ENCODE results near the gene STT3A.
"Not testable (repeated sequence)": the region's sequence is repeated elsewhere in the genome, so short reads cannot be mapped to it uniquely, and the experiment has no call there.

Gene STT3A

GRCh38 chr11:125568970-125569914, 23.4 kb upstream of the STT3A start, which contains the start of gene EI24:
Gene EI24 (plus strand): TSS chr11:125569477. CDS start chr11:125572528, 3,051 bp downstream.
- intact Hi-C loops (cut with DNase I; ENCODE audit: low total_unique reads): loop anchor here (10.0 kb wide), 1 partner anchor 74 kb away; the partner anchor contains the start of gene FEZ1
- Histone ChIP-seq H3K27ac (peak within 1 kb of the TSS; percentile 83 to 94), H3K9me3 (no peaks in the 10 kb centered on the region), H3K27me3 (no peaks in the 10 kb centered on the region), H3K36me3 (peaks cover 12 to 14% (median 13%) of the 10 kb centered on the region in 3 donors), H3K4me1 (peaks cover 0 to 22% (median 14%) of the 10 kb centered on the region in 4 donors), H3K4me3 (peak within 1 kb of the TSS; percentile 84 to 88)
- DNase-seq: peak; percentile 89 to 94
- TF ChIP-seq CTCF (IDR thresholded peaks at IDR 0.05): peak; percentile 76 to 77

DNA sequence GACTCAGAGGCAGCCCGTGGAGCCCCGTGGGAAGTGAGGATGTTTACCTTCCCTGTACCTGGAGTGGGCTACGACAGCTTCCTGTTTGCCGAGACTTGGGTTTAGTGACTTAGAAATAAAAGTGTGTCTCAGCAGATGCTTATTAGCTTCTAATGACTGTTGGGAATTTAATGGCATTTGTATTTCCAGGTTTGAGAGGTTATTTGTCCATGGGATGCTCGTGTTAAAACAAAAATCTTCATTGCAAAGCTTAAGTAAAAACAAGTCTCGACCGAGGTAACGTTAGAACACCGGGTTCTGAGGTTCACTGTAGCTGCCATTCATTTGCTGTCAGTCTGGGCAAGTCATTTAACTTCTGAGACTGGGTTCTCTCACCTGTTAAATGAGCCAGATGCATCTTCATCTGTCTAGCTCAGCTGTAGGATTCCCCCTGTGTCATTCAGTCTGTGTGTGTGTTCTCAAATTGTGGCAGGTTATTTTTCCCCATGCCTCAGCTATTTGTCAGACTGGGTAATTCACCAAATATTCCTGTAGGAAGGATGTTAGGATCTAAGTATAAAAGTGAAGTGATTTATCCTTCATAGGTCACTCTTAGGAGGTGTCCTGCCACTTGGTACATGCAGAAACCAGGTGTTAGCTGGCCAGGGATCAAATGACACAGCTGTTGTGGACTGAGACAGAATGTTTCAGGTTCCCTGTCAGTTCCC, 22.6 kb upstream of the STT3A start:
- Histone ChIP-seq H3K4me3 (peak overlapping the region; percentile 84 to 88), H3K27me3 (no peaks in the 10 kb centered on the region), H3K9me3 (no peaks in the 10 kb centered on the region), H3K36me3 (peaks cover 20 to 22% (median 22%) of the 10 kb centered on the region in 3 donors), H3K27ac (peak overlapping the region; percentile 83 to 94), H3K4me1 (peaks cover 0 to 22% (median 14%) of the 10 kb centered on the region in 4 donors)
- intact Hi-C loops (cut with DNase I; ENCODE audit: low total_unique reads): loop anchor here (10.0 kb wide), 1 partner anchor 75 kb away; the partner anchor contains the start of gene FEZ1
- DNase-seq: no peak
- no peak for TF ChIP-seq CTCF (IDR thresholded peaks at IDR 0.05)

DNA sequence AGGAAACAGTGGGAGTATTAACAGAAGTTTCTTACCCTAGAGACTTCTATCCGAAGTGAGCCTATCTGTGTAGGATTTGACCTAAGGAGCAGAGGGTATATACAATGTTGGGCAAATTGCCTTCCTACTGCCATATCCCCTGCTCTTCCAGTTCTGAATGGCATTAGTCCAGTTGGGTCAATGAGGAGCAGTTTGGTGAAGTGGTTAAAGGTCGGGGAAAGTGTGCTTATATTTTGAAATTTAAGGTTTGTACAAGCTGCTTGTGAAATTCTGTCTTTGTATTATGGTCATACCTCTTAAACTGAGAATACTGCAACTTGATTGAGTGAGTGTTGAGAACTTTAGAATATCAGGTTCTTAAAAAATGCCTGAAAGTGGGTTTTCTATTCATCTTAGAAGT, 21.7 kb upstream of the STT3A start:
- Histone ChIP-seq H3K27ac (no peak overlapping the region), H3K4me3 (no peak overlapping the region), H3K9me3 (no peaks in the 10 kb centered on the region), H3K27me3 (no peaks in the 10 kb centered on the region), H3K36me3 (peaks cover 29 to 31% (median 31%) of the 10 kb centered on the region in 3 donors), H3K4me1 (peaks cover 0 to 22% (median 14%) of the 10 kb centered on the region in 4 donors)
- no peak for TF ChIP-seq CTCF (IDR thresholded peaks at IDR 0.05)
- DNase-seq: no peak
- intact Hi-C loops (cut with DNase I; ENCODE audit: low total_unique reads): no loop called here

GRCh38 chr11:125572916-125573315, 19.7 kb upstream of the STT3A start:
- H3K36me3 ChIP-seq: peaks cover 48 to 51% (median 50%) of the 10 kb centered on the region in 3 donors
- no peak overlapping the region for H3K27ac ChIP-seq
- no peaks in the 10 kb centered on the region for H3K9me3 ChIP-seq
- H3K4me1 ChIP-seq: peaks cover 0 to 22% (median 14%) of the 10 kb centered on the region in 4 donors
- intact Hi-C loops (cut with DNase I; ENCODE audit: low total_unique reads): no loop called here
- no peak for DNase-seq
- TF ChIP-seq CTCF (IDR thresholded peaks at IDR 0.05): no peak
- no peak overlapping the region for H3K4me3 ChIP-seq
- no peaks in the 10 kb centered on the region for H3K27me3 ChIP-seq

DNA sequence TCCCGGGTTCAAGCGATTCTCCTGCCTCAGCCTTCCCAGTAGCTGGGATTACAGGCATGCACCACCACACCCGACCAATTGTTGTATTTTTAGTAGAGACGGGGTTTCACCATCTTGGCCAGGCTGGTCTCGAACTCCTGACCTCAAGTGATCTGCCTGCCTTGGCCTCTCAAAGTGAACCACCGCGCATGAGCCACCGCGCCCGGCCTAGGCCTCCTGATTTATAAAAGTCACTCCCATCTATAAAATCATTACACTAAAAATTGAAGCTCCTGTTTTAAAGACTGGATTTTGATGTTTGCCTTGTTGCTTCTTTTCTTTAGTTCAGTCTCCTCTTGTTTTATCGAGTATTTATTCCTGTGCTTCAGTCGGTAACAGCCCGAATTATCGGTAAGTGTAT, 15.5 kb upstream of the STT3A start:
- peaks cover 89 to 93% (median 90%) of the 10 kb centered on the region in 3 donors for H3K36me3 ChIP-seq
- H3K9me3 ChIP-seq; DNase-seq; H3K4me3 ChIP-seq; intact Hi-C loops (cut with DNase I; ENCODE audit: low total_unique reads); H3K4me1 ChIP-seq; H3K27ac ChIP-seq; H3K27me3 ChIP-seq: not testable (repeated sequence)
